HG02970 (cell line): ENCODE measurements around the gene FOXN4.

ENCODE experiments used
- ATAC-seq: cut with Tn5 transposase; IDR thresholded peaks from one replicate; pipeline ENCODE4 v1.9.1; 2021; ENCODE audit warnings: mild to moderate bottlenecking, moderate library complexity, moderate number of reproducible peaks; ENCODE audit not compliant: unreplicated experiment, low FRiP score

FOXN4 gene

DNA sequence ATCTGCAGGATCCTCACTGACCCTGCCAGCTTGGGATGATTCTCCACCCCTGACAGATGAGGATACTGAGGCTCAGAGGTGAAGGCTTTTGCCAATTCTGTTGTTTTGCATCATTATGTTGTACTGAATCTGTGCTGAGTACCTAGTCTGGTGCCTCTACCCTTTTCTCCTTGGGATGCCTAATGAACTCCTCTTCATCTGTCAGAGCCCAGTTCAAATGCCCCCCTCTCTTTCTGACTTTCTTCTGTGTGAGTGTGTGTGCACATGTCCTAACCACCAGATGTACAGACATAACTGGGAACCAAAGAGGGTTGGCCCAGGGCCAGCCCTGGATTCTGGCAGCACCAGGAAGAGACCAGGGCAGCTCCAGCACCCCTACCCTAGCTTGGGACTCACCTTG lies 22.8 kb downstream of the FOXN4 start:
- ATAC-seq: no peak

DNA sequence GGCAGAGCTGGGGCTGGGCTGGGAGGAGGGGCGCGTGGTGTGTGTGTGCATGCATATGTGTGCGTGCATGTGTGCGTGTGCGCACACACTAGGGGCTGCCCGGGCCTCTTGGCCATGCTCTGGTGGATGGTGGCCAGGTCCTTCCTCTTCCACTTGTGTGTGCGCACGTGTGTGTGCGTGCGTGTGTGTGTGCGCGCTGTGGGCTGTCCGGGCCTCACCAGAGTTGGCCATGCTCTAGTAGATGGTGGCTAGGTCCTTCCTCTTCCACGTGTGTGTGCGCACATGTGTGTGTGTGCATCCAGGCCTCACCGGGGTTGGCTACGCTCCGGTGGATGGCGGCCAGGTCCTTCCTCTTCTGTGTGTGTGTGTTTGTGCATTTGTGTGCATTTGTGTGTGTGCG lies 24.7 kb downstream of the FOXN4 start:
- ATAC-seq: no peak

DNA sequence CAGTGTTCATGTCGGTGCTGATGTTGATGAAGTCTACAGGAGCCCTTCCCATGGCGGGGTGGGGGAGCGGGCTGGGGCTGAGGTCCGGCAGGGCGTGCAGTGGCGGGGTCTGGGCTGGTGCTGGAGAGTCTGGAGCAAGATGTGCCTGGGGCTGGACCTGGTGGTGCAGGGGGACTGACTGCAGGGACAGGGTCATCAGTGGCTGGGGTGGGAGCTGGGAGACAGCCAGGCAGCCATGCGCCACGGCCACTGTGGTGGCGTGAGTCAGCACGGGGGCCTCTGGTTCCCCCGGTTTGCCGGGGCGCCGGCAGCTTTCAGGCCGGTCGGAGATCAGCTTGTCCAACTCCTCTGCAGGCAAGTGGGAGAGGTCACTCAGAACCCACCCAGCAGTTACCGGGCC lies 27.6 kb downstream of the FOXN4 start:
- ATAC-seq: no peak

DNA sequence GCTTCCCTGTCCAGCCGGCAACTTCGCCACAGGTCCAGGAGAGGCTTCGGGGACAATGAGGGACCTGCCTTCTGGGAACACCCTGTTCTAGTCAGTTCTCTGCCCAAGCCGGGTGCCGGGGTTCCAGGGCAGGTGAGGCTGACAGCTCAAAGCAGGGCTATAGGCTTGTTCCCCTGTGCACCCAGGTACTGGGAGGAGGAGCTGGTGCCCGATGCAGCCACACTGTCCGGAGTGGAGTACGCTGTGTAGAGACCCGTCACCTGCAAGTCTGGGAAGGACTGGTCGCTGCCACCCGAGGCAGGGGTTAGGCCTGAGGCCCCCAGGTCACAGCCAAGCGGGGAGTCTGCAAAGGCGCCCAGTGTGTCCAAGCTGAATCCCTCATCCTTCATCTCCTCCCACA lies 29.6 kb downstream of the FOXN4 start:
- ATAC-seq: no peak

DNA sequence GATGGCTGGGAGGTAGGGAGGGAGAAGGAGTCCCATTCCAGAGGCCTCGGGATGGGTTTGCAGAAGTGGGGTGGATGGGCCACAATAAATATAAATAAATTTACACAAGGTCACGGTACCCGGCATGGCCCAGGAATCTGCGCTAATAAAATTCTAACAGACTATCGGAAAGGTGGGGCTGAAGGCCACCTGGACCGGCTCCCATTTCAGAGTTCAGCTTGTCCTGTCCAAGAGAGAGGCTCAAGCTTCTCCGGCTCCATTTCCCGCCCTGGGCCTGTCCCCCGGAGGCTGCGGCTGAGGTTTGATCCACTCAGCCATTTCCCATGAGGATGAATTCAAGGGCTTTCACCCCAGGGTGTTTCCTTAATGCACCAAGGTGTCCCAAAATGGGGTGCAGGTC lies 30.2 kb downstream of the FOXN4 start:
- ATAC-seq: no peak

DNA sequence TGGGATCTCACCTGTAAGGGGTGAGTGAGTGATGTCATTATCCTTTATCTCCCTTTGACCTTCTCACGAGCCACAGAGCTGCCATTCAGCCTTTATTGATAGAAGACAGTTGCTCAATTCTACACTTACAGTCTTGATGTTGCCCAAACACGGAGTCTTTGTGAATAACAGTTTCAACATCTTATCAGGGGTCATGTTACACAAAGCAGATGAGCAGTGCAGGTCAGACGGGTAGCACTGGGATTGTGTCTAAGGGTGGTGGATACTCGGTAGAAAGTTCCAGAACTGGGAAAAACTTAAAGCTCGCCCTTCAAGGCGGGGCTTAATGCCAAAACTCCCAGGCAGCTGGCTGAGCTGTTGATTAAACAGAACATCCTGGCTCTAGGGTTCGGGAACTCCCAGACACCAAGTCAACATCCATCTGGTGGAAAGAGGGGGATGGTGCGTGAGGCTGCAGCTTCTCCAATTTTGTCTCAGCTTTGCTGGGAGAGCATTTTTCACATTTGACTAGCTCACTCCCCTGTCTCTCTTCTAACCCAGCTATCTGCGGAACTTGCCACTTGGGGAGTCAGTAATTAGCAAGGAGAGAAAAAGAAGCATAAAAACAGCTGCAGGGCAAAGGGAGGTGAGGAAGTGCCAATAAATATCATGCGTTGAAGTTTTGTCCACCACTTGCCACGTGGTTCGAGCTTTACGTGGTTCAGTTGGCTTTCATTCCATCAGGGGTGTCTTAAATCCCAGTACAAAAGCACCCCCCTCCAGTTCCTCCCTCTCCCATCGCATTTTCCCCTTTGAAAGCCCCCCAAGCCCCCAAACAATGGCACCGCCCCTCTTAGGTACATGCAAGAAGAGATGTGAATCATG lies 31.0 kb downstream of the FOXN4 start:
- ATAC-seq: no peak

DNA sequence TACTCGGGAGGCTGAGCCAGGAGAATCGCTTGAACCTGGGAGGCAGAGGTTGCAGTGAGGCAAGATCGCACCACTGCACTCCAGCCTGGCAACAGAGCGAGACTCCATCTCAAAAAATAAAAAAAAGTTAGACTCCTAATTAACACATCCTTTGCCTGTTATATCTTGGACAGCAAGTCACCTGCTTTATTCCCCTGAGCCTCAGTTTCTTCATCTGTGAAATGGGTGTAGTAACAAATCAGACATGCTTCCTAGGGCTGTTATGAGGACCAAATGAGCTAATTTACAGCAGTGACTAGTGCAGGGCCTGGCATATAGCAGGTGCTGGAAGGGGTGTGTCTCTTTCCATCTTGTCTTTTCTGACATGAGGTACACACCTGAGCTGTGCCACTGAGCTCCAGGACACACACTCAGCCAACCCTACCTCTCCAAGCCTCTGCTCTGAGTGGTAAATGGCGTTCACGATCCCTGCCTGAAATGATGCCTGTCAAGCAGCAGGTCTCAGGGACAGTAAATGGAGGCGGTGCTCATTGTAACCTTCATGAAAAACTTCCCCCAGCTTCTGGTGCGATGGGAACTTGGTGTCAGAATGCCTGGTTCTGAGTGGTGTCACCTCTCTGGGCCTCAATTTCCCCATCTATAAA lies 31.7 kb downstream of the FOXN4 start:
- ATAC-seq: no peak

DNA sequence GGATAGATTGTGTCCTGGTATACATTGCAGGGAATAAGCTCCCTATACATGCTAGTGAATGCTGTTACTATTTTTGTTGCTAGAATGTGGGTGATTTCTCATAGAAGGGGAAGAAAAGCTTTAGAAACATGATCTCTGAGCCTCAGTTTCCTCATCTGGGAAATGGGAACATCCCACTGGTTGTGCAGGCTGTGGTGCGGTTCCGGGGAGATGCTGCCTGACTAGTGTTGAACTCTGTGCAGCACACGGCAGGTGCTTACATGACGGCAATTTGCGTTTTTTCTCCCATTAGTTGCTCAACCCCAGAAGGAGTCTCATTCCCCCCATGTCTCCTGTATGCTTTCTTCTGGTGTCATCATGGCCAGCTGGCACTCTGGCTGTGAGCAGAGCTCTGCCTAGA lies 32.9 kb downstream of the FOXN4 start:
- ATAC-seq: no peak

DNA sequence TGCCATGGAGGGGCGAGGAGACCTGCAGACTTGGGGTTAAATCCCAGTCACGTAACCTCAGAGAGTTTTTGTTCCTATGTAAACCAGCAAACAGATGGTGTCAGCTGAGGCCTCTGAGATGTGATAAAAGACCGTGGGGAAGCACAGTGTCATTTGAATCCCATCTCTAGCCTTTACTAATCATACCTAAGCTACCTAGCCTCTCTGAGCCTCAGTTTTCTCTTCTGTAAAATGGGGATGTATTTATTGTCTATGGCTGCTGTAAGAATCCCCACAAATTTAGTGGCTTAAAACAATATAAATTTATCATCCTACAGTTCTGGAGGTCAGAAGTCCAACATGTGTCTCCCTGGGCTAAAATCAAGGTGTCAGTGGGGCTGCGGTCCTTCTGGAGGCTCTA lies 33.9 kb downstream of the FOXN4 start:
- no peak for ATAC-seq

DNA sequence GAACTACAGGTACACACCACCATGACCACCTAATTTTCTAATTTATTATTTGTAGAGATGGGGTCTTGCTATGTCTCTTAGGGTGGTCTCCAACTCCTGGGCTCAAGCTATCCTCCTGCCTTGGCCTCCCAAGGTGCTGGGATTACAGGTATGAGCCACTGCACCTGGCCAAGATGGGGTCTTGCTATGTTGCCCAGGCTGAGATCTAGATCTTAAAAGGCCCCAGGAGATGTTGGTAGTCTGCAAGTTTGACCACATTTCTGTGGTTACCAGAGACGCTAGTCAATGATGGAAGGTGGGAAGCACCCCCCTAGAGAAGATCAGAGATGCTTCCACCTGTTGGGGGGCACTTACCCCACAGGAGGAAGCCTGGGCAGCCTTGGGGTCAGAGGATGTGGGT lies 34.7 kb downstream of the FOXN4 start:
- ATAC-seq: no peak

DNA sequence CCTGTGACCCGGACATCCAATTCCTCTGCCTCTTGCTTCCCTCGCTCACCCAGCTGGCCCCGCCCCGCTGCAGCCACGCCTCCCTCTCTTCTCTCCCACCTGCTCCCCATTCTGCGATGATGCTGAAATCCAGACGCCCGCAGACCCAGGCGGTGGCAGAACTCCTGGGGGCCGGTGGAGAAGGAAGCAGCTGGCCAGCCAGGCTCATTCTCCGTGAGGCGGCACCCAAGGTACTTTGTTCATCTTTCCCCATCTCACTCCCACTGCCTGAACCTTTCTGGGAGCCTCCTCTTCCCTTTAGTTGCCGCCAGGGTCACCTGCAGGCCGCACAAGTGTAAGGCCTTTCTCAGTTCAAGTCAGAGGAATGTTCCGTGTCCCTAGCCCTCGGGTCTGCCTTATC lies 35.7 kb downstream of the FOXN4 start:
- ATAC-seq: no peak

DNA sequence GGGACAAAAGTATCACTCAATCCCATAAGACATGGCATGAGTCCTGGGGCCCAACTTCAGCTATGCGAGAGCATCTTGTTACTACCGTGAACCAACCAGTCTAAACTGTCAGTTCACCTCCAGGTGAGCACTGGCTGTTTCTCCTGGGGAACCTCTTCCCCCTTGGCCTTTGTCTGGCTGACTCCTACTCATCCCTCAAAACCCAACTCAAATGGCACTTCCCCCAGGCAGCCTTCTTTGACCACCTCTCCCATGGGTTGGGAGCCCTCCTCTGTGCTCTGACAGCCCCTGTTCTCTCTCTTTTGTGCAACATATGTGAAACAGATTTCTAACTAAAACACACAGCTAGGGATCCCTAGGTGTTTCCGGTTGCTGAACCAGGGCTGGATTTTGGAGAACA lies 37.7 kb downstream of the FOXN4 start:
- ATAC-seq: no peak

DNA sequence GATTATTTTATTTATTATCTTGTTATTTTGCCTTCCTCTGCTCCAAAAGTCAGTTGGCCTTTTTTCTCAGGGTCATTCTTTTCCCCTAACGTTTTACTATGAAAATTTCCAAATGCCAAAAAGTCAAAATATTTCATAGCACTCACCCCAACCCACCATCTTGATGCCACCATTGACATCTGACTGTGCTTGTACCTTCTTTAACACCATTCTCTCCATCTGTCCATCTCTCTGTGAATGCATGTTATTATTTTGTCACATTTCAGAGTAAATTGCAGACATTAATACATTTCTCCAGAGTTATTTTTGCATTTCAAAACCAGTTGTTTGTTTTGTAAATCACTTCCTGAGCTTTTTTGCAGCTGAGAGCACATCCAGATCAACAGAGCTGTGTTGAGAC lies 38.6 kb downstream of the FOXN4 start:
- ATAC-seq: no peak

DNA sequence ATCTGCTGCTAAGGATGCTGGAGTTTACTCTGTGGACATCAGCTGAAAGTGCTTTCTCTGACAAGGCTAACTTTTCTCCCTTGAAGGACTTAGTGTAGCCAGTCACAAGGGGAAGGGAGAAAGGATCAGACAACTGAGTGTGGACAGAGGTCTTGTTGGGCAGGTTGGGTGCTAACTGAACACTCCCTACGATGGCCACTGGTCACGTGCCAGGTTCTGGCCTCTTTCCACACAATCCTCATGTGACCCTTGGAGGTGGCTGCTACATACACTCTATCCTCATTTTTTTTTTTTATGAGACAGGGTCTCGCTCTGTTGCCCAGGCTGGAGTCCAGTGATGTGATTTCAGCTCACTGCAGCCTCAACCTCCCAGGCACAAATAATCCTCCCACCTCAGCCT lies 39.7 kb downstream of the FOXN4 start:
- ATAC-seq: no peak

DNA sequence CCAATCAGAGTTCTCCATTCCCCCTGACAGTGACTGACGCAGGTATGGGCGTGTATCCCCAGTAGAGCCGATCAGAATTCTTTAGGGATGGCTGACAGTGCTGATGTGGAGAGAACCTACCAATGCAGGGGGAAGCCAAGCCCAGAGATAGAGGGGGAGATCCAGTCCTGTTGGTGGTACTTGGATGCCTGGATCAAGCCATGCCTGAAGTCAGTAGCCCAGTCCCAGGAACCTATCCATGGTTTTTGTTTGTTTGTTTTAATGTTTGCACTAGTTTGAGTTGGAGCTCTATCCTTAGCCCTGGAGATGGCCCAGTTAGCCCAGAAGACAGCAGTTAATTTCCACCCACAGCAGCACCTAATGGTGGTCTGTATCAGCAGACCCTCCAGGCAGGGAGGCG lies 40.2 kb downstream of the FOXN4 start:
- no peak for ATAC-seq

DNA sequence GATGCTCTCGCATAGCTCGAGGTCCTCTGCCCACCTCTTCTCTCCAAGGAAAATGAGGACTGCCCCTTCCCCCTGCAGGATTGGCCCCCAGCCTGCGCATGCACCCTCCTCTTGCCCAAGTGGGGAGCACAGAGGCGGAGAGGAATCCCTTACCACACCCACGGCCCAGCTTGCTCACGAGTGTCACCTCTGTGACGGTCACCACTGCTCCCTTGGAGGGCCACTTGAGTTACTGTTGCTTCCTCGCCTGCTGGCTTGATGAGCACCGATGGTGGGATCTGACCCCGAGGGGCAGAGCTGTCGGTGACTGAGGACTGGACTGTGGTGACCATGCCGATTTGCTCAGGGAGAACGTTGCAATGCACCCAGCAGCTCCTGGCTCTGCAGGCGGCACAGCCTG lies 41.7 kb downstream of the FOXN4 start:
- ATAC-seq: no peak

DNA sequence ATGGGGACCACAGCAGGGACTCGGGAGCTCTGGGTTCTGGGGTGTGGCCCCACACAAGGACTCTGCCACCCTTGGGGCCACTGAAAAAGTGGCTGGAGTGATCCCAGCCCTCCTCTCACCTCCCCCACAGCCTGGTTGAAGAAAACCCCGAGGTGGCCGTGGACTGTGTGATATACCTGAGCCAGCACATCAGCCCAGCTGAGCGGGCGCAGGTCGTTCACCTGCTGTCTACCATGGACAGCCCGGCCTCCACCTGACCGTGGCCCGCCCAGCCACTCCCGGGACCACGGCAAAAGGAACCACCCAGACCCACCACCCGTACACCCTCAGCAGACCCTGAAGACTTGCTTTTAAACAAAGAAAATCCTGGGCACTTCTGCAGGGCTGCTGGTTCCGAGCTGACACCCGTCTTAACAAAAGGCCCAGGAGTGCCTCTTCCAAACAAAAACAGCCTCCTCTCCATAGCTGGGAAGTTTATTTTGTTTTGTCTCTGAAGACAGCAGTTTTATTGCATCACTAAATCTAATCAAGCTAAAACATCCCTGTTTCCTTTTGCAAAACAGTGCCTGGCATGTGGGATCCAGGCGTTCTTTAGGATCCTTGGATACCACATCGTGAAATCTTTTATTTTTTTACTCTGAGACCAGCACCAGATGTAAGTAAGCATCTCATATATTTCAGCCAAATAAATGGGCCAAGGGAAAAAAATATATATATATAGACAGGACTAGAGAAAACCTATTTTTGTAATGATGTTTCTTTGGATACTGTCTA lies 42.8 kb downstream of the FOXN4 start:
- no peak for ATAC-seq

DNA sequence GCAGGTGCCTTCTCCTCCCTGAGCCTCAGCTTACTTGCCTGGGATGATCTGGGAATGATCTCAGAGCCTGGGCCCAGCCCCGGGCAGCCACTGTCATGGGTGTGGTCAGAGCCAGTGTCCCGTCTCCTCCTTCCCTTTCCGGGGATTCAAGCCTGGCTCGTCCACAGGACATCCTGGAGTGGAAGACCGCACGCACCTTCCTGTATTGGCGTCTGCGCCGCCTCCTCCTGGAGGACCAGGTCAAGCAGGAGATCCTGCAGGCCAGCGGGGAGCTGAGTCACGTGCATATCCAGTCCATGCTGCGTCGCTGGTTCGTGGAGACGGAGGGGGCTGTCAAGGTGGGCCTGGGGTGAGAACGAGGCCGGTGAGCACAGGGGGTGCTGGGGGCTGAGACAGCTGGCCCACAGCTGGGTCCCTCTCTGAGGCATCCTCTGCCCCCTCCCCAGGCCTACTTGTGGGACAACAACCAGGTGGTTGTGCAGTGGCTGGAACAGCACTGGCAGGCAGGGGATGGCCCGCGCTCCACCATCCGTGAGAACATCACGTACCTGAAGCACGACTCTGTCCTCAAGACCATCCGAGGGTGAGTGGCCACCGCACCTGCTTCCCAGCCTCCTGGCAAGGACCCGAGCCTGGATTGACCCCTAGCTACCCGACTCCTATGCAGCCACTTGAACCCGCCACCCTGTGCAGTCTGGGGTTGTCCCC lies 44.0 kb downstream of the FOXN4 start:
- ATAC-seq: no peak

DNA sequence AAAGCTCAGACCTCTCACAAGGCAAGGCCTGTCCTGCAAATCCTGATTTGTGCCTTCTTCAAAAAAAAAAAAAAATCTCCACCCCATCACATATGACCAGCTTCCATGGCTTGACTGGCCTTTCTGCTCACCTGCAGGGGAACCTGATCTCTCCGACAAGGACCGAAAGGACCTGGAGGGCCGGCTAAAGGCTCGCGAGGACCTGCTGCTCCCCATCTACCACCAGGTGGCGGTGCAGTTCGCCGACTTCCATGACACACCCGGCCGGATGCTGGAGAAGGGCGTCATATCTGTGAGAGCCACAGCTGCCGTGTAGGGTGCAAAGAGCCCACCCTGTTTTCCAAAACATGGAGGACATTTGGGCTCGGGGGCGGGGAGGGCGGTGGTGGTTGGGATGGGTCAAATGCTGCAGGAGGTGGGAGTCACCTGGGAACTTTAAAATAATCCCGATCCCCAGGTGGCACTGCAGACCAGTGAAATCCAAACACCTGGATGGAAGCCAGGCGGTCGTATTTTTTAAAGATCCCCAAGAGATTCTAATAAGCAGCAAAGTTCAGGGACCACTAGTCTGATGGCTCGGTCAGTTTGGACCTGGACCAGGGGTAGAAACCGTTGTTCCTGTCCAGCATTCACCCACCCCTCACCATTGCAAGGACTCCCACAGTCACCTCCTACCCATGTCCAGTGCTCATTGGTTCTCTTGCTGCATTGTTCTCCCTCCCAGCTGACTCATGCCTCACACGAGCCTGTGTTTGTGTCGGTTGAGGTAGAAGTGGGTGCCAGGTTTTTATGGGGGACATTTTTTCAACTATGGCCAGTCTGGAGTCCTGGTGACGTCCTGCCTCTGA lies 44.8 kb downstream of the FOXN4 start:
- ATAC-seq: no peak

DNA sequence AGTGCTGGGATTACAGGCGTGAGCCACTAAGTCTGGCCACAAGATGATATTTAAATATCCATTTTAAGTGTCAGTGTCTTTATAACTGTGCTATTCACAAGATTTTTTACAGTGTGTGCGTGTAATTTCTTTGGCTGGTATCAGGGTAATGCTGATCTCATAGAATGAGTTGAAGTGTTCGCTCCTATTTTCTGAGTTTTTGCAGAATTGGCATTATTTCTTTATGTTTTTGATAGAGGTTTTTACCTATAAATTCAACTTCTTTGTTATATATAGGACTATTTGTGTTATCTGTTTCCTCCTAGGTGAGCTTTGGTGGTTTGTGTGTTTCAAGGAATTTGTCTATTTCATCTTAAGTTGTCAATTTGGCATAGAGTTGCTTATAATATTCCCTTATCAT lies 45.6 kb downstream of the FOXN4 start:
- ATAC-seq: no peak
